SK-N-MC (cell line): ENCODE measurements around the gene PTPRR.

ENCODE experiments used
- DNase-seq: peaks from one replicate; pipeline ENCODE4 v3.0.0-alpha.2; 2011; ENCODE audit warnings: low read depth, low spot score
- H3K27ac ChIP-seq: fragments of 200-600 bp; sonication (generic); 2 replicates; pipeline ENCODE4 v1.5.1; 2016; ENCODE audit warnings: mixed run types
- H3K36me3 ChIP-seq: fragments of 200-600 bp; sonication (generic); 2 replicates; pipeline ENCODE4 v1.6.1; 2017; ENCODE audit warnings: antibody characterized with exemption, low read length, mixed read lengths; ENCODE audit not compliant: insufficient read depth
- H3K4me3 ChIP-seq: fragments of 200-600 bp; sonication (generic); 2 replicates; pipeline ENCODE4 v1.5.1; 2016
- H3K9ac ChIP-seq: fragments of 200-600 bp; sonication (generic); 2 replicates; pipeline ENCODE4 v1.8.0; 2017; ENCODE audit warnings: mixed run types, mixed read lengths; ENCODE audit not compliant: insufficient read length
- H3K9me3 ChIP-seq: fragments of 200-600 bp; sonication (generic); 2 replicates; pipeline ENCODE4 v1.6.1; 2017; ENCODE audit warnings: low read depth, mild to moderate bottlenecking, antibody characterized with exemption, low read length, moderate library complexity, mixed read lengths
- EZH2 ChIP-seq: fragments of 200-600 bp; sonication (generic); IDR thresholded peaks from one replicate; pipeline ENCODE4 v1.6.1; 2017; ENCODE audit warnings: antibody characterized with exemption
- FOXP2 ChIP-seq: optimal IDR thresholded peaks from 2 replicates; pipeline ENCODE3; 2011; ENCODE audit warnings: mild to moderate bottlenecking, moderate library complexity; ENCODE audit not compliant: insufficient read depth; ENCODE audit errors: extremely low read length, control extremely low read depth
- POLR2AphosphoS5 ChIP-seq: IDR thresholded peaks from 2 replicates; pipeline ENCODE4 v1.6.1; 2012; ENCODE audit warnings: mild to moderate bottlenecking, low read depth, low read length, borderline replicate concordance

The PTPRR gene

GRCh38 chr12:70892593-70892992 lies 27.9 kb downstream of the PTPRR start:
- Histone ChIP-seq H3K9me3 (no peaks in the 10 kb centered on the region), H3K4me3 (no peak overlapping the region), H3K27ac (no peak overlapping the region), H3K9ac (no peak overlapping the region), H3K36me3 (no peaks in the 10 kb centered on the region)
- DNase-seq, result no peak
- TF ChIP-seq EZH2 (no peak), POLR2AphosphoS5 (no peak), FOXP2 (no peak)

GRCh38 chr12:70890895-70891832 lies 29.4 kb downstream of the PTPRR start:
- TF ChIP-seq FOXP2 (no peak), POLR2AphosphoS5 (no peak), EZH2 (no peak)
- H3K9ac ChIP-seq, result no peak overlapping the region
- no peak overlapping the region for H3K27ac ChIP-seq
- H3K4me3 ChIP-seq, result no peak overlapping the region
- no peak for DNase-seq
- no peaks in the 10 kb centered on the region for H3K36me3 ChIP-seq
- H3K9me3 ChIP-seq, result no peaks in the 10 kb centered on the region

DNA sequence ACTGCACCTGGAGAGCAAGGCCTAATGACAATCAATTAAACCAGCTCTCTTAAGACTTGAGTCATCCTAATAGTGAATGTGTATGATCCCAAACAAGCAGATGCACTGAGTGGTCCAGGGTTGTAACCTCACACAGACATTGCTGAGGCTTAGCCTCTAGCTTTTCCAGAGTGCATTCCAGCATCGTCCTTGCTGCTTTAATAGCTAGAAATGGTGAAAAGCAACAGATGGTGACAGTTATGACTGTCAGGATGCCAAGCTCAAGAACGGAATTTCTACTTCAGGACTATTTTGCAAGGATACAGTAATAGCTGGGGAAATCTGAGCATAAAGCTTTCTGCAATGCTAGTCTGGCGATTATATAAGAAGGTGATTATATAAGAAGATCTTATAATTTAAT lies 34.6 kb downstream of the PTPRR start:
- no peak for TF ChIP-seq EZH2
- TF ChIP-seq FOXP2, result no peak
- no peak for TF ChIP-seq POLR2AphosphoS5
- no peaks in the 10 kb centered on the region for H3K9me3 ChIP-seq
- H3K4me3 ChIP-seq, result no peak overlapping the region
- no peaks in the 10 kb centered on the region for H3K36me3 ChIP-seq
- no peak for DNase-seq
- no peak overlapping the region for H3K27ac ChIP-seq
- no peak overlapping the region for H3K9ac ChIP-seq

GRCh38 chr12:70883855-70884254 lies 36.7 kb downstream of the PTPRR start:
- H3K27ac ChIP-seq, result no peak overlapping the region
- H3K4me3 ChIP-seq, result no peak overlapping the region
- no peak for DNase-seq
- no peak overlapping the region for H3K9ac ChIP-seq
- no peak for TF ChIP-seq EZH2
- TF ChIP-seq FOXP2, result no peak
- no peak for TF ChIP-seq POLR2AphosphoS5
- H3K36me3 ChIP-seq, result no peaks in the 10 kb centered on the region
- no peaks in the 10 kb centered on the region for H3K9me3 ChIP-seq

GRCh38 chr12:70880744-70881143 lies 39.8 kb downstream of the PTPRR start:
- Histone ChIP-seq H3K27ac (no peak overlapping the region), H3K4me3 (no peak overlapping the region)
- TF ChIP-seq POLR2AphosphoS5 (no peak), FOXP2 (no peak), EZH2 (no peak)

DNA sequence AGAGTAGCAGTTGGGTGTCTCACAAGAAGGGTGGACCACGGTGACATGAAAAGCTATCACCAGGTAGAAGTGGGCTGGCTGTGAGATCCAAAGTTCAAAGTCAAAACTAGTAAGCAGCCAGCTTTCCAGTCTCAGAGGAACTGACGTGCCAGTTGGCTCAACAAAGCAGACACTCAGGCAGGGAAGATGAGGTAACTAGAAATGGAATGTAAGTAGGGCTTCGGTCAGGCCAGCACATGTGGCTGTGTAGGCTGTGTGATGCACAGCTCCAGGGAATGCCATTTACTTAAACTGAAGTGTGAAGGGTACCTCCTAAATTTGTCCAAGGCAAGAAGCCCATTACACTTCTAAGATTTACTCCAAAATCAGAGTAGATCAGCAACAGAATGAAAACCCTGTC lies 43.6 kb downstream of the PTPRR start:
- Histone ChIP-seq H3K9ac (no peak overlapping the region), H3K27ac (no peak overlapping the region), H3K4me3 (no peak overlapping the region), H3K36me3 (no peaks in the 10 kb centered on the region), H3K9me3 (no peaks in the 10 kb centered on the region)
- no peak for TF ChIP-seq EZH2
- TF ChIP-seq POLR2AphosphoS5, result no peak
- TF ChIP-seq FOXP2, result no peak
- no peak for DNase-seq

More at GRCh38 chr12:70880744-70881143, 39.8 kb downstream of the PTPRR start:
- DNase-seq, result no peak
- no peaks in the 10 kb centered on the region for H3K36me3 ChIP-seq
- no peak overlapping the region for H3K9ac ChIP-seq
- no peaks in the 10 kb centered on the region for H3K9me3 ChIP-seq

DNA sequence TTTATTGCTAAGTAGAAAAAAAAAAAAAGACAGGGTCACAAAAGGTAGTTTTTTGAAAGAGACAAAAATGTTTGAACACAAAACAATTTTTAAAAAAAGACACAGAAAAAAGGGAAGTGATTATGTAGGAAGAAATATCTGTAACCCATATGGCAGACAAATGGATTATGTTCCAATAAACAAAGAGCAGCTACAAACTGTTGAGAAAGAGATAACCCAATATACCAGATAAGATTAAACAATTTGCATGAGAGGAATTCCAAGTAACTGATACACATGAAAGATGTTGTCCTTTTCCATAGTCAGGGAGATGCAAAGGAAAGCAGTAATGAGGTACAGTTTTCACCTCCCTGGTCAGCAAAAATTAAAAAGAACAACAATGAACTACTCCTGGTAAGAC lies 44.9 kb downstream of the PTPRR start:
- TF ChIP-seq POLR2AphosphoS5, result no peak
- TF ChIP-seq EZH2, result no peak
- TF ChIP-seq FOXP2, result no peak

GRCh38 chr12:70854881-70855568 lies 65.5 kb downstream of the PTPRR start:
- Histone ChIP-seq H3K36me3 (no peaks in the 10 kb centered on the region), H3K9me3 (no peaks in the 10 kb centered on the region), H3K4me3 (no peak overlapping the region), H3K9ac (no peak overlapping the region), H3K27ac (no peak overlapping the region)
- no peak for DNase-seq
- TF ChIP-seq POLR2AphosphoS5 (no peak), EZH2 (no peak), FOXP2 (no peak)

More for the DNA sequence above, 44.9 kb downstream of the PTPRR start:
- Histone ChIP-seq H3K4me3 (no peak overlapping the region), H3K36me3 (no peaks in the 10 kb centered on the region), H3K9me3 (no peaks in the 10 kb centered on the region), H3K27ac (no peak overlapping the region), H3K9ac (no peak overlapping the region)
- no peak for DNase-seq
